ENCODE results near the gene TP53BP2. TPM values are rescaled to one million over a fixed set of nuclear protein-coding genes. Genes with fewer than 3 reads are reported as not detected.

The TP53BP2 gene
- total RNA-seq, 2 donors from 2014 or later: 53.6 to 59.8 TPM

- no peak for TF ChIP-seq CTCF (conservative IDR thresholded peaks at IDR 0.05)
These were observed 97.4 kb downstream of the TP53BP2 start for GRCh38 chr1:223748405-223748772.

DNA sequence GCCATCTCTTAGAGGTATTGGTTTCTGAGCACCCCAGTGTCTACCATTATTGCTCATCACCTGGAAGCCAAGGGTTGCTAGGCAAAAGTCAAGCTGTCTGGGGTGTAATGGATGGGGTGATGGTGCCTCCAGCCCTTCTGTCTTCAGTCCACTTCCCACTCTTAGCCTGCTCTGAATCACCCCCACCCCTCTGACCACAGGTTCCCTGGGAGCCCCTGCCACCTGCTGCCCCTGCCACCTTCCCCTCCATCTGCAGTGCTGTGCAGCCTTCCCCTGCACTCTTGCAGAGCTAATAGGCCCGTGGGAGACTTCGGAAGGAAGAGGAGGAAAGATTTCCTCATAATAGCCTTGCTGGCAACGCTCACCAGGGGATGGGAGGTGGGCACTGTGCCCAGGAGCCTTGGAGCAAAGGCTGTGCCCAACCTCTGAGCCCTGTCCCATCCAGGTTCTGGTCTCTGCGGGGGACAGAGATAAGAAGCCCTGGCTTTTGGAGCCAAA is 97.9 kb downstream of the TP53BP2 start:
- no peaks in the 10 kb centered on the region for H3K9me3 ChIP-seq (ENCODE audit: control insufficient read depth, low read length)
- 92% methylated on average over 4 of the region's 4 CpGs; no CpG with 5 or more reads in 1 of the 2 experiments for WGBS, 2 experiments (ENCODE audit: insufficient coverage in 1 of 2, insufficient read length in 1 of 2)
- H3K27me3 ChIP-seq (ENCODE audit: control insufficient read depth, insufficient read depth, low read length, poor library complexity, severe bottlenecking): peaks cover 7% of the 10 kb centered on the region
- Mint-ChIP-seq H3K27me3 (ENCODE audit: insufficient read depth) (peaks cover 27% of the 10 kb centered on the region), H3K9me3 (no peaks in the 10 kb centered on the region), H3K36me3 (ENCODE audit: low read depth) (peaks cover 38% of the 10 kb centered on the region), H3K4me1 (peaks cover 6% of the 10 kb centered on the region), H3K27ac (no peak overlapping the region), H3K4me3 (peak overlapping the region; percentile 67)
- no peak overlapping the region for H3K4me3 ChIP-seq (ENCODE audit: low read length)
- H3K36me3 ChIP-seq (ENCODE audit: control insufficient read depth, insufficient read depth, low read length): peaks cover 55% of the 10 kb centered on the region
- no peak for TF ChIP-seq CTCF (conservative IDR thresholded peaks at IDR 0.05)
- H3K4me1 ChIP-seq (ENCODE audit: control insufficient read depth, insufficient read depth, low read length): peaks cover 5% of the 10 kb centered on the region
- H3K27ac ChIP-seq (ENCODE audit: low read depth, low read length): no peak overlapping the region
- DNase-seq: no peak
- no peak overlapping the region for H3K9ac ChIP-seq (ENCODE audit: extremely low read depth, low read length, poor library complexity, severe bottlenecking)

More at GRCh38 chr1:223748405-223748772, 97.4 kb downstream of the TP53BP2 start:
- Histone ChIP-seq H3K9me3 (ENCODE audit: control insufficient read depth, low read length) (no peaks in the 10 kb centered on the region), H3K27me3 (ENCODE audit: control insufficient read depth, insufficient read depth, low read length, poor library complexity, severe bottlenecking) (peaks cover 7% of the 10 kb centered on the region), H3K4me1 (ENCODE audit: control insufficient read depth, insufficient read depth, low read length) (peaks cover 5% of the 10 kb centered on the region), H3K36me3 (ENCODE audit: control insufficient read depth, insufficient read depth, low read length) (peaks cover 60% of the 10 kb centered on the region), H3K4me3 (ENCODE audit: low read length) (no peak overlapping the region), H3K27ac (ENCODE audit: low read depth, low read length) (no peak overlapping the region), H3K9ac (ENCODE audit: extremely low read depth, low read length, poor library complexity, severe bottlenecking) (no peak overlapping the region)
- peaks cover 27% of the 10 kb centered on the region for H3K27me3 Mint-ChIP-seq (ENCODE audit: insufficient read depth)
- peak overlapping the region; percentile 67 for H3K4me3 Mint-ChIP-seq
- peaks cover 43% of the 10 kb centered on the region for H3K36me3 Mint-ChIP-seq (ENCODE audit: low read depth)
- no peak for DNase-seq
- no peak overlapping the region for H3K27ac Mint-ChIP-seq
- peaks cover 10% of the 10 kb centered on the region for H3K4me1 Mint-ChIP-seq
- WGBS, 2 experiments (ENCODE audit: insufficient coverage in 1 of 2, insufficient read length in 1 of 2): 64 to 75% methylated on average over 16 to 18 of the region's 18 CpGs
- H3K9me3 Mint-ChIP-seq: no peaks in the 10 kb centered on the region

DNA sequence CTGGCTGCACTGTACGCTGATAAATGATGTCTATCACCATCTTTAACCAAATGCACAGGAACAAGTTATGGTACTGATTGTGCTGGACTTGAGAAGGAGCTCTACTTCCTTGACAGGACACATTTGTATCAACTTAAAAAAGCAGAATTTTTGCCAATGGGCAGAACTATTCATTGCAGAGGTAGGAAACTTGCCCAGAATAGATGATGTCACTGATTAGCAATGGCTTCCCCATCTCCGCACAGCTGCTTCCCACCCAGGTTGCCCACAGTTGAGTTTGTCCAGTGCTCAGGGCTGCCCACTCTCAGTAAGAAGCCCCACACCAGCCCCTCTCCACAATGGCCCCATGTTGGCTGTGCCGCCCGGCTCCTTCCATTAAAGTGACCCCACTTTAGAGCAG is 100.0 kb downstream of the TP53BP2 start:
- H3K36me3 Mint-ChIP-seq (ENCODE audit: low read depth): peaks cover 31% of the 10 kb centered on the region
- TF ChIP-seq CTCF (conservative IDR thresholded peaks at IDR 0.05): no peak
- Histone ChIP-seq H3K27ac (ENCODE audit: low read depth, low read length) (no peak overlapping the region), H3K9me3 (ENCODE audit: control insufficient read depth, low read length) (no peaks in the 10 kb centered on the region), H3K36me3 (ENCODE audit: control insufficient read depth, insufficient read depth, low read length) (peaks cover 35% of the 10 kb centered on the region), H3K4me3 (ENCODE audit: low read length) (no peak overlapping the region), H3K4me1 (ENCODE audit: control insufficient read depth, insufficient read depth, low read length) (peaks cover 6% of the 10 kb centered on the region), H3K9ac (ENCODE audit: extremely low read depth, low read length, poor library complexity, severe bottlenecking) (no peak overlapping the region), H3K27me3 (ENCODE audit: control insufficient read depth, insufficient read depth, low read length, poor library complexity, severe bottlenecking) (peaks cover 7% of the 10 kb centered on the region)
- H3K4me3 Mint-ChIP-seq: no peak overlapping the region
- no peak overlapping the region for H3K27ac Mint-ChIP-seq
- H3K9me3 Mint-ChIP-seq: no peaks in the 10 kb centered on the region
- WGBS, 2 experiments (ENCODE audit: insufficient coverage in 1 of 2, insufficient read length in 1 of 2): 99 to 100% methylated on average over 3 to 4 of the region's 4 CpGs
- H3K4me1 Mint-ChIP-seq: peaks cover 4% of the 10 kb centered on the region
- peaks cover 27% of the 10 kb centered on the region for H3K27me3 Mint-ChIP-seq (ENCODE audit: insufficient read depth)
- no peak for DNase-seq

Data from endodermal cell (in vitro differentiated cells).